ENCODE results near the gene PSD.
A peak's percentile ranks its signal among the peaks of the same experiment; 100 is the strongest.

- no peak for TF ChIP-seq POLR2A (IDR thresholded peaks at IDR 0.05; ENCODE audit: low read depth, low read length)
- TF ChIP-seq CTCF (IDR thresholded peaks at IDR 0.05; ENCODE audit: extremely low read depth in 1 of 2, insufficient read depth in 1 of 2, low read depth in 1 of 2, low read length in 2 of 2): peak; percentile 93 to 96
Measured at GRCh38 chr10:102399217-102400021, 19.2 kb downstream of the PSD start.
